ENCODE data around the gene CELF5.

Gene CELF5

DNA sequence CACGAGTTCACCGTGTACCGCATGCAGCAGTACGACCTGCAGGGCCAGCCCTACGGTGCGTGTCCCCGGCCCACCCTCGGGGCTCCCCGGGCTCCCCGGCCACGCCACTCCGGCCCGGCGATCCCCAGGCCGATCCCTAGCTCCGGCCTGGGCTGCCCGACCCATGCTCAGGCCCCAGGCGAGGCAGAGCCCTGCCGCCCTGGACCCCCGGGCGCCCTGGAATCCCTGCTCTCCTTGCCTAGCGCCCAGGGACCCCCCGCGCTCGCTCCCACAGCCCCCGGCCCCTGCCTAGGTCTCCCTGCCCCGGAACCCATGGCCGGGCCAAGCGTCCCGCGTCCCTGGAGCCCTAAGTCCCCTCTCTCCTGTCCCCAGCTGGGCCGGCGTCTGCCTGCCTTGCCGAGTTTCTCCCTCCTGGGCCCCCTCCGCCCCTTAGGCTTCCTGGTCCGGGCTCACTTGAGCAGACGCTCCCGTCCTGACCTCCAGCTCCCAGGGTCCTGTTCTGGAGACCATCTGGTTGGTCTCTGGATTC is 38.2 kb upstream of the CELF5 start:
- Histone ChIP-seq H3K27me3 (ENCODE audit: insufficient read depth, low read depth, severe bottlenecking) (no peaks in the 10 kb centered on the region), H3K9me3 (ENCODE audit: severe bottlenecking) (no peaks in the 10 kb centered on the region), H3K36me3 (peaks cover 15% of the 10 kb centered on the region), H3K27ac (peak overlapping the region; percentile 89), H3K4me3 (ENCODE audit: low read depth, low read length) (peak overlapping the region; percentile 67)
- DNase-seq = no peak
- TF ChIP-seq, protein P1, sequence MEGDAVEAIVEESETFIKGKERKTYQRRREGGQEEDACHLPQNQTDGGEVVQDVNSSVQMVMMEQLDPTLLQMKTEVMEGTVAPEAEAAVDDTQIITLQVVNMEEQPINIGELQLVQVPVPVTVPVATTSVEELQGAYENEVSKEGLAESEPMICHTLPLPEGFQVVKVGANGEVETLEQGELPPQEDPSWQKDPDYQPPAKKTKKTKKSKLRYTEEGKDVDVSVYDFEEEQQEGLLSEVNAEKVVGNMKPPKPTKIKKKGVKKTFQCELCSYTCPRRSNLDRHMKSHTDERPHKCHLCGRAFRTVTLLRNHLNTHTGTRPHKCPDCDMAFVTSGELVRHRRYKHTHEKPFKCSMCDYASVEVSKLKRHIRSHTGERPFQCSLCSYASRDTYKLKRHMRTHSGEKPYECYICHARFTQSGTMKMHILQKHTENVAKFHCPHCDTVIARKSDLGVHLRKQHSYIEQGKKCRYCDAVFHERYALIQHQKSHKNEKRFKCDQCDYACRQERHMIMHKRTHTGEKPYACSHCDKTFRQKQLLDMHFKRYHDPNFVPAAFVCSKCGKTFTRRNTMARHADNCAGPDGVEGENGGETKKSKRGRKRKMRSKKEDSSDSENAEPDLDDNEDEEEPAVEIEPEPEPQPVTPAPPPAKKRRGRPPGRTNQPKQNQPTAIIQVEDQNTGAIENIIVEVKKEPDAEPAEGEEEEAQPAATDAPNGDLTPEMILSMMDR (IDR thresholded peaks at IDR 0.05; ENCODE audit: low read depth, low read length) = no peak

DNA sequence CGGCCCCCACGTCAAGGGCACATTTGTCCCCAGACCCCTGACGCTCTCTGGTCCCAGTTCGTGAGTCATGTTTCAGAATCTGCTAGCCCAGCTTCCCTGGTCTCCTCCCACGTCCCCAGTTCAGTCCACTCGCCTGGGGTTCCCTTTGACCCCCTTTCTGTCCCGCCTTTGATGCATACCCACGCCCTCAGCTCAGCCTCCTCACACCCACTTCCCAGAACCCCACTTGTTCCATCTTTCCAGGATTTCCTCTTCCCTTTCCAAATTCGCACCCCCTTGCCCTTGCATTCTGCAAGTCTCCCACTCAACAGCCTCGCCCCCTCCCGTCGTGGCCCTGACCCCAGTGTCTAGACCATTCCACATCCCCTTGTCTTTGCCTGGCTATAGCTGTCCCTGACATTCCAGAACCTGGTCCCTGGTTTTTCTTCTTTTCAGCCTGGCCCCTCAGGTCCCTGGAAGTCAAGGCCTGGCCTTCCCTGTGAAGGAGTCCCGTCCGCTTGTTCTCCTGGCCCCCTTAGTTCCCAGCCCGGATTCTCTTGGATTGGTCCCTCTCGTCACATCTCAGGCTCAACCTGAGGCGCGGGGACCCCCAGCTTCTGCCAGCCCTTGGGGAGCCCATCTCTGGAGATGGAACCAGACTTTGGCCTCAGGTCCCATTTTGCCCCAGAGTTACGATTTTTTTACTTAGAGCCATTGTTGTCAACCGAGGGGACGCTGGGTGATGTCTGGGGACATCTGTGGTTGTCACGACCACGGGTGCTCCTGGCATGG is 37.4 kb upstream of the CELF5 start:
- TF ChIP-seq, protein P1 (IDR thresholded peaks at IDR 0.05; ENCODE audit: low read depth, low read length) = no peak
- H3K4me3 ChIP-seq (ENCODE audit: low read depth, low read length) = peak overlapping the region; percentile 67
- DNase-seq = no peak
- H3K27ac ChIP-seq = peak overlapping the region; percentile 89; the same call in 1 of the 2 replicates
- H3K36me3 ChIP-seq = peaks cover 15% of the 10 kb centered on the region
- H3K27me3 ChIP-seq (ENCODE audit: insufficient read depth, low read depth, severe bottlenecking) = no peaks in the 10 kb centered on the region
- H3K9me3 ChIP-seq (ENCODE audit: severe bottlenecking) = no peaks in the 10 kb centered on the region

DNA sequence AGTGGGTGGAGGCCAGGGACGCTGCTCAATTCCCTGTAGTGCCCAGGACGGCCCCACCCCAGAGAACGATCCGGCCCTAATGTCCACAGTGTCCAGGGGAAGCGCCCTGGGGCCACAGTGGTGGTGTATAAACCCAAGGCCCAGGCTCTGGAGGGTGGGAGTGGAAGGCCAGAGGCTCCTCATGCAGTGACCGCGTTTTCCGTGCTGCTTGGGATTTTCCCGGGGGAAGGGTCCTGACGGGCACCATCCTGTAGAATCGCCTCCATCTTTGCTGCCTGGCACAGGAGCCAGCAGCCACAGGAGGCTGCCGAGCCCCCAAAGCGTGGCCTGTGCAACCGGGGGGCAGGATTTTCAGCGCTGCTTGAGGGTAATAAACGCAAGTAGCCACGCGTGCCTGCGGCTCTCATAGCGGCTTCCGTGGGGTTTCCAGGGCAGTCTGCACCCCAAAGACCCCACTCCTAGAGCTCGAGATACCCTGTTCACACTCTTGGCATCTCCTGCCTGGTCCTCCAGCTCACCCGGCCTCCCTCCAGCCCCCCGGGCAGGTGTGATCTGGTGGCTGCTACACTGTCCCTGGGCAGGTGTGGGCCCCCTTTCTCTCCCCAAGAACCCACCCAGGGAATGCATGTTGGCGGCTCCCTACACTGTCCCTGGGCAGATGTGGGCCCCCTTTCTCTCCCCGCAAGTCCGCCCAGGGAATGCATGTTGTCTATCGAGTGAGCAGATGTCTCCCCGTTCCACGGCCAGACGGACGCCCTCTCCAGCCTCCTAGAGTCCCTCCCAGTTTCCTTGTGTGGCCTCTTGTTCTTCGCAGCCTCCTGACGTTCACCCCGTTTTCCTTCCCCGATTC is 36.6 kb upstream of the CELF5 start:
- DNase-seq = no peak
- H3K9me3 ChIP-seq (ENCODE audit: severe bottlenecking) = no peaks in the 10 kb centered on the region
- no peak overlapping the region for H3K4me3 ChIP-seq (ENCODE audit: low read depth, low read length)
- H3K27me3 ChIP-seq (ENCODE audit: insufficient read depth, low read depth, severe bottlenecking) = no peaks in the 10 kb centered on the region
- peaks cover 15% of the 10 kb centered on the region for H3K36me3 ChIP-seq
- H3K27ac ChIP-seq = no peak overlapping the region
- TF ChIP-seq, protein P1 (IDR thresholded peaks at IDR 0.05; ENCODE audit: low read depth, low read length) = no peak

DNA sequence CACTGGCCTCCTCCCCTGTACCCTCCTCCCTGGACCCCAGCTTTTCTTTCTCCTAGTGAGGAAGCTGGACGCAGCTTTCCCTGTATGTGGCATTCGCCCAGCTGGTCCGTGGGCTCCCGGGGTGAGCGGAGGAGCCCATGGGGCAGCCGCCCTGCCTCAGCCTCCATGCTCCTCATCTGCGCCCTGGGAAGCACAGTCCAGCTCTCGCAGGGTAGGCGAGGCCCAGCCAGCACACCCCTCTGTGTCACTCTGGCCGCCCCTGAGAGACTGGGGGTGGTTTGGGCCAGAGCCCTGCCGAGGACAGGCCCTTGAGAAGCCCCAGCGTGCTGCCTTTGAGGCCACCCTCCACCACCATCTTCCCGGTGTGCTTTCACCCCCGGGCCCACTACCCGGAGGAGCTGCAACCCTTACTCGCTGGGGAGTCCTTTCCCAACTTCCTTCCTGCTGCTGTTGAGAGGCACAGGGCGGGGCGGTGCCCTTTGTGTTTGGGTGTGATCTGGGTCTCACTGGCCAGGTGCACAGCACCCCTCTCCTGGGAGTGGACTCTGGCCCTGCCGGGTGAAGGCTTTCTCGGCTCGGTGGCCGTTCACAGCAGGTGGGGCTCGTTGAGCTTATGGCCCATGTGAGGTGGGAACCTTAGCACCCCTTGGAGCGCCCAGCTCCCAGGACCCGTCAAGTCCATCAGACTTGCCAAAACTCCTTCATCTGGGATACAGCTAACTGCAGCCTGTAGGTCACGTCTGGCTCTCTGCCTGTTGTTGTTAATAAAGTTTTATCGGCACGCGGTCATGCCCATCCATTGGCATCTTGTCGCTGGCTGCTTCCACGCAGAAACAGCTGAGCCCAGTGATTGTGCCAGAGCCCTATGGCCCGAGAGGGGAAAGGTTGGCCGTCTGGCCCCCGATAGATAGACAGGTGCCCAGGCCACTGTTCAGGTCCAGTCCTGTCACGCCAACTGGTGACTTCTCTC is 35.5 kb upstream of the CELF5 start:
- Histone ChIP-seq H3K27ac (no peak overlapping the region), H3K36me3 (peaks cover 19% of the 10 kb centered on the region), H3K4me3 (ENCODE audit: low read depth, low read length) (no peak overlapping the region), H3K27me3 (ENCODE audit: insufficient read depth, low read depth, severe bottlenecking) (no peaks in the 10 kb centered on the region), H3K9me3 (ENCODE audit: severe bottlenecking) (no peaks in the 10 kb centered on the region)
- no peak for DNase-seq
- TF ChIP-seq, protein P1 (IDR thresholded peaks at IDR 0.05; ENCODE audit: low read depth, low read length) = no peak

All from WERI-Rb-1 (cell line).